HT1080 (cell line): ENCODE measurements around the gene SEC24D. TPM values are rescaled to one million over a fixed set of nuclear protein-coding genes. Genes with fewer than 3 reads are reported as not detected.

Experiments
- DNase-seq: peaks from one replicate; pipeline ENCODE4 v3.0.0-alpha.2; 2015; ENCODE audit warnings: low read depth
- total RNA-seq: library from RNA; depleted of rRNA; stranded (reverse); fragments of >200 nt; shearing (Covaris generic); gene quantifications from 2 replicates; pipeline ENCODE4 v1.2.3, GENCODE V29; 2014; rRNA removed

The SEC24D gene
- total RNA-seq, 1 experiment from 2014 or later: 24.4 TPM

DNA sequence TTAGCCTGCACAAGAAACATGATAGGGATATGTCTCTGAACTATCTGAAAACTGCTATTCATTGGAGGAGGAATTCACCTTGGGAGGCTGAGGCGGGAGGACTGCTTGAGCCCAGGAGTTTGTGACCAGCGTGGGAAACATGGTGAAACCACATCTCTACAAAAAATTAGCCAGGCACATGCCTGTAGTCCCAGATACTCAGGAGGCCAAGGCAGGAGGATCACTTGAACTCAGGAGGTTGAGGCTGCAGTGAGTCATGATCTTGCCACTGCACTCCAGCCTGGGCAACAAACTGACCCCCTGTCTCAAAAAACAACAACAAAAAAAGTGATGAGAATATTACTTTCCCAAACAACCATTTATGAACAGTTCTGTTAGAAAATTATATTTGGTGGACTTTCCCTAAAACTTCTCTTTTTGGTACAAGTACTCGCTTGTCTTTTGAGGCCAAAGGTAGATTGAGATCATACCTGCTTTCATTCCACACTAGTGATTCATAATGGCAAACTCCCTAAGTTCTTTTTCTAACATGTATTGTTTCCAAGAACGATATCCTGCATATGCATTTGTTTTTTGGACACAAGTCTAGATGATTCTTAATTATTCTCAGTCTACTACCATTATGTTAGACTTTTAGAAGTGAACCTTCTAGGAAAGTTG lies 117.3 kb downstream of the SEC24D start:
- no peak for DNase-seq

DNA sequence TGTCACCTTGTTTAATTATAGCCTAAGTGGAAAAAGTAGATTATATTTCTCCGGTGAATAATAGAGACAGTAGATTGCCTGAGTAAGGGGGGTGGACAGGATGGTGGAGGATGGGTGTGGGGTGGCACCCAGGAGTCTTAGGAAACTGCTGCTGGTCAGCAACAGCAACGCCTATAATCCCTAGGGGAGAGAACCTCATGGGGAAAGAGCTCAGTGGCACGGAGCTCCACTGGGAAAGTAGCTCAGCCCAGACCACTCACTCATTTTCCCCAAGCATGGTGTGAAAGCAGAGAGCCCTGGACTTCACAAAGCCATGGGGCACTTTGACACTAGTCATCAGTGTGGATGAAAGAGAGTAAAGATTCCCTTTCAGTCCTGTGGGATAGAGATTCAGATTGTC lies 119.6 kb downstream of the SEC24D start:
- DNase-seq: no peak

- no peak for DNase-seq
These were observed 121.2 kb downstream of the SEC24D start for GRCh38 chr4:118714682-118715081.

DNA sequence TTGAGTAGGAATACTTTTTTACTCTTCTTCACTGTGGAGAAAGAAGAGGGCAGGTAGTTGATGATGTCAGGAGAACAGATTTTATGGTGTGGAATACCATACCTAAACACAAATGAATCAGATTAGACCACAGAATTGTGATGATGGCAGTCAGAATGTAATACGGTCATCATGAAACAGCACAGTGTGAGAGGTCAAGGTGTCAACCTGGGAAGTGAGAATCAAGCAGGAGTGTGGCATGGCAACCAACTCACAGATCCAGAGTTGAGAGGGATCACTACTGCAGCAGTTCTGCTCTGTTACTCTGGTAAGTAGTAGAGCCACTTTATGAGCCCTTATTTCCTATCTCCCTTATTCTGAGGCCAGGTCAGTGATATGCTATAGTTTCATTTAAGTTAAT lies 123.1 kb downstream of the SEC24D start:
- peak; percentile 4 for DNase-seq

DNA sequence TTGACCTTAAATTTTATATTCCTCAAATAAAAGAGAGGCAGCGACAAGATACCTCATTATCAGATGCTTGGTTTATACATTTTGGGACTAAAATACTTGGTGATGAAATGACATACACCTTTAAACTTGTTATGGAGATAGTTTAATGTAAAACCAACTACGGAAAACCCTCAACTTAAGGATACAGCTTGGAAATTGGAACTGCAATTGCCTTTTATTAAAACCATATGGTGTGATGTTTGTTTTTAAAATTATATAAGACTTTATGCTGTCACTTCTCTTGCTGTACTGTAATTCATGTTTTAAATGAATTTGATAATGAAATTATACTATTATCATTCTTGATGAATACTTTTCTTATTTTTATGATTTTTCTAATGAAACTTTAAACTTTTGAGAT lies 124.9 kb downstream of the SEC24D start:
- DNase-seq: no peak

DNA sequence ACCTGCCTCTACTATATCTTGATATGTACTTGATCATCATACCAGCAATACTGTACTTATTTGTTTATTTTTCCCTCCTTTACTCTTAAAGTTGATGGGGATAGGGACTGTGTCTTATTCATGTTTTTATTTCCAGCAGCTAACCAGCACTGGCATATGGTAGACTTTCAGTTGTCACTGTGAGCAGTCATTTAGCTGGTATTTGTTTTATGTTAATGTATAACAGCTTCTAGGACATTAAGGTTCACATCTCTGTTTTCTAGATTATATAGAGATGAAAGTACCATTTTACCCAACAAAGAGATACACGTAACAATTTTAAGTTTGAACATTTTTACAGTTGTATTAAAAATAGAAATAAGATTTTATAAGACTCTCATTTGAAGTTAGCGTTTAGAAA lies 132.8 kb downstream of the SEC24D start:
- DNase-seq: no peak

DNA sequence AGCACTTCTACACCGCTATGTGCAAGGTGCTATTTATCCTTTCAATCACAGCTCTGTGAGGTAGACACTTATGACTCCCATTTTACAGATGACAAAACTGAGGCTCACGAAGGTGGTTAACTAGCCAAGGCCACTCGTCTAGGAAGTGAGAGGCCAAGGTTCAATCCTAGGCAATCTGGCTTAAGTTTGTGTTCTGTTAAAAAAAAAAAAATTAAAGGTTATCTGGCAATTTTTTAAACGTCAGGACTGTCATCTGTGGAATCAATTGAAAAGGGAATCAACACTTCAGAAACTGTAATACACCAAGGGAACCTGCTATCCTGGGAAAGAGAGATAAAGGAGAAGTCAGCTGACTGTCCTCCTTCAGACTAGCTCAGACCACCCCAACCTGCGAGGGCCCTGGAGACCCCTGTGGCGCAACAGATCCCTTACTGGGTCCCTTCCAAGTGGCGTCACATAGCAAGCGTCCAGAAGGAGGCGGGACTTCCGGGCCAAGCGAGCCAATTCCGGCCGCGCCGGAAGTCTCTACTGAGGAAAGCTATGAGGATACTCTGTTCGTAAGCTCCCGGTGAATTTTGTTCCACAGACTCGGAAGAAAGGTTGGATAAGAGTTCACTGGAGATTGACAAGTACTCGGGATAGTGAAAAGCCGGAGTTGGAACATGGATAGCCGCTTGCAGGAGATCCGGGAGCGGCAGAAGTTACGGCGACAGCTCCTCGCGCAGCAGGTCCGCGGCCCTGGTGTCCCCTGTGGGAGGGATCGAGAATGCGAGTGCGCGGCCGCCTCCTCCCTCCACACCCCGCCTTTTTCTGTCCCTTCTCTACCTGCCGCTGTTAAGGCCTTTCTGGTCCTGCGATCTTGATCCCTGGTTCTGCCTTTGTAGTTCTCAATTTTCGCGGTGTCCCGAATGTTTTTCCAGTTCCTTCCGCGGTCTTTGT lies 150.8 kb downstream of the SEC24D start, which contains the start of gene METTL14:
TSS of gene METTL14 (plus strand) at position 520 of the 939 bp plus-strand sequence. CDS start at position 663, 143 bp downstream.
- DNase-seq: peak; percentile 89

DNA sequence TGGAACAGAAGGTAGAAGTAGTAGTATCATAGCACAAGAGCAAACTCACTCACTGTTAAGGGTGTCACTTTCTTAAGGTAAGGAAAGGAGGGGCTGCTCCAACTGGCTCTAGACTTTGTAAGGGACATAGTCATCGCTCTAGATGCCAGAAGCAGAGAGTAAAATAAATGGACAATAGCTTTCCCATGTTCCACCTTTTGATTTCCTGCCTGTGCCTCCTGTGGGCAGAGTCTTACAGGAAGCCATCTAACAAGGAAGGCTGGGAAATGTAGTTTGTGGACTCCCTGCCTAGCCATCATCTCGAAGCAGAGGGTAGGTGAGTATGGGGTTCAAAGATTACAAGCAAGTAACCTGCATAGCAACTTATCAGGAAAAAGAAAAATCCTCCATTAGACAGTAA lies 152.4 kb downstream of the SEC24D start:
- DNase-seq: peak; percentile 60

DNA sequence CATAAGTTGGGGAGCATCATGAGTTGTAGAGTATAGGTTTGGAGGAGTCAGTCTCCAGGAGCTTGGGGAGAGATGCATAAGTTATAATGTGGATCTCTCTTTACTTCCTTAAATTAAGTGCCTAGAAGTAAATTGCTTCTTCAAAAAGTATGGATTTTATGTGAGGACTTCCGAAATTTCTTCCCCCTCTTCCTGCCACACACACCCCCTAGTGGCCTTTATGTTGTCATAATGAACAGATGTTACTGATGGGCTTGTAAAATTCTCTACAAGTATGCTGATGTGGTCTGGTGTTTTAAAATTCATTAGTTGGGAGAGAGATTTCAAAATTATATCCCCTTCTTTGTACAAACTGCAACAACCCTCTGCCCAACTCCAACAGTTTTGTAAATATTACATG lies 153.0 kb downstream of the SEC24D start:
- DNase-seq: peak; percentile 36

DNA sequence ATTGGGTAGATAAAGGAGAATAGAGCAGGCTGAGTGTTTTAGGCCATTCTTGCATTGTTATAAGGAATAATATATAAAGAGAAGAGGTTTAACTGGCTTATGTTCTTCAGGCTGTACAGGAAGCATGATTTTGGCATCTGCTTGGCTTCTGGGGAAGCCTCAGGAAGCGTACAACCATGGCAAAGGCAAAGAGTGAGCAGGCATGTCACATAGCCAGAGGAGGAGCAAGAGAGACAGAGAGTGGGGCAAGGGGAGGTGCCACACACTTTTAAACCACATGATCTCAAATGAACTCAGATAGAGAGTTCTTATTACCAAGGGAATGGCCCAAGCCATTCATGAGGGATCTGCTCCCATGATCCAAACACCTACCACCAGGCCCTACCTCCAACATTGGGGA lies 155.1 kb downstream of the SEC24D start:
- DNase-seq: peak; percentile 6

GRCh38 chr4:118676128-118676527 lies 159.8 kb downstream of the SEC24D start:
- DNase-seq: no peak

Other genes with a start within 250 kb of the SEC24D start
- gene METTL14, start 150.7 kb downstream of the SEC24D start, total RNA-seq: 21.1 and 22.9 TPM in 2 replicates
- 0.08 and 0.37 TPM in 2 replicates for gene SYNPO2, start 52.7 kb upstream of the SEC24D start, total RNA-seq